GM12878 (cell line): ENCODE measurements around the gene USP31. TPM values are rescaled to one million over a fixed set of nuclear protein-coding genes. Genes with fewer than 3 reads are reported as not detected.

Experiments used
- EZH2 ChIP-seq: IDR thresholded peaks from 2 replicates; pipeline ENCODE4 v1.6.1; 2012; ENCODE audit warnings: low read depth, mild to moderate bottlenecking, control low read depth, inconsistent platforms, low read length, borderline replicate concordance; ENCODE audit not compliant: control insufficient read depth
- POU2F2 ChIP-seq: IDR thresholded peaks from 3 replicates; pipeline ENCODE4 v1.6.1; 2011; ENCODE audit warnings: low read depth, mild to moderate bottlenecking, low read length, borderline replicate concordance
- RAD51 ChIP-seq: fragments of 450-650 bp; IDR thresholded peaks from 2 replicates; pipeline ENCODE4 v1.6.1; 2016; ENCODE audit warnings: moderate library complexity, mild to moderate bottlenecking, inconsistent platforms
- TCF12 ChIP-seq: IDR thresholded peaks from 2 replicates; pipeline ENCODE4 v1.6.1; 2011; ENCODE audit warnings: low read depth, mild to moderate bottlenecking, low read length
- TCF3 ChIP-seq: IDR thresholded peaks from 2 replicates; pipeline ENCODE4 v1.6.1; 2012; ENCODE audit warnings: low read depth, mild to moderate bottlenecking, low read length, borderline replicate concordance; ENCODE audit not compliant: insufficient read depth
- ZBTB4 ChIP-seq: fragments of 450-650 bp; formaldehyde crosslinking; IDR thresholded peaks from 2 replicates; pipeline ENCODE4 v1.4.0; 2022; ENCODE audit warnings: mild to moderate bottlenecking, moderate library complexity
- polyA plus RNA-seq, 11 experiments: library from polyadenylated mRNA; depleted of rRNA in 4 of 11; unstranded in 6 of 11; stranded (reverse) in 5 of 11; fragments of >200 nt; fragmentation: Nextera tagmentation in 4 of 11; fragmentation: Illumina TruSeq in 1 of 11; extraction: Ambion mirVana in 4 of 11; extraction: Trizol in 1 of 11; gene quantifications; 1 replicate in 1 of 11; 2 replicates in 10 of 11; pipeline versions ENCODE4 v1.2.1 to v1.2.3, GENCODE V29; 2011 to 2016; ENCODE audit warnings: inconsistent platforms in 2 of 11, missing spikeins in 2 of 11, low read depth in 1 of 11
- total RNA-seq, 4 experiments: library from RNA; depleted of rRNA in 3 of 4; stranded (reverse); fragments of >200 nt in 3 of 4; fragmentation: Illumina TruSeq in 1 of 4; extraction: Trizol in 1 of 4; gene quantifications; 2 replicates each; pipeline versions ENCODE4 v1.2.1 to v1.2.3, GENCODE V29; 2013 to 2021
- TF ChIP-seq, protein P1 (sequence below): IDR thresholded peaks from 2 replicates; pipeline ENCODE4 v1.6.1; 2011; ENCODE audit warnings: borderline replicate concordance, low read depth, mild to moderate bottlenecking, moderate library complexity, mixed read lengths, low read length; ENCODE audit not compliant: insufficient read depth; ENCODE audit errors: extremely low read length
- TF ChIP-seq, protein P2 (sequence below): fragments of 150-350 bp; IDR thresholded peaks from 2 replicates; pipeline ENCODE4 v1.6.1; 2014; ENCODE audit warnings: mild to moderate bottlenecking, low read depth, low read length
- TF ChIP-seq, protein P3 (sequence below): fragments of 150-350 bp; IDR thresholded peaks from 2 replicates; pipeline ENCODE4 v1.6.1; 2016; ENCODE audit warnings: low read depth, low read length
- TF ChIP-seq, protein P4 (sequence below): fragments of 450-650 bp; IDR thresholded peaks from 2 replicates; pipeline ENCODE4 v1.6.1; 2017; ENCODE audit warnings: mild to moderate bottlenecking, moderate library complexity

USP31 gene
- total and polyA plus RNA-seq, 10 of the 15 experiments (the other 5 are each of a cell fraction or from before 2014, with no cell fraction given), result 0.87 to 6.5 (median 3.2) TPM

GRCh38 chr16:23052908-23053580, 96.2 kb downstream of the USP31 start (continued):
- TF ChIP-seq, protein P1, sequence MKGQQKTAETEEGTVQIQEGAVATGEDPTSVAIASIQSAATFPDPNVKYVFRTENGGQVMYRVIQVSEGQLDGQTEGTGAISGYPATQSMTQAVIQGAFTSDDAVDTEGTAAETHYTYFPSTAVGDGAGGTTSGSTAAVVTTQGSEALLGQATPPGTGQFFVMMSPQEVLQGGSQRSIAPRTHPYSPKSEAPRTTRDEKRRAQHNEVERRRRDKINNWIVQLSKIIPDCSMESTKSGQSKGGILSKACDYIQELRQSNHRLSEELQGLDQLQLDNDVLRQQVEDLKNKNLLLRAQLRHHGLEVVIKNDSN, result no peak
- TF ChIP-seq POU2F2, result no peak
- no peak for TF ChIP-seq TCF12
- TF ChIP-seq, protein P2, sequence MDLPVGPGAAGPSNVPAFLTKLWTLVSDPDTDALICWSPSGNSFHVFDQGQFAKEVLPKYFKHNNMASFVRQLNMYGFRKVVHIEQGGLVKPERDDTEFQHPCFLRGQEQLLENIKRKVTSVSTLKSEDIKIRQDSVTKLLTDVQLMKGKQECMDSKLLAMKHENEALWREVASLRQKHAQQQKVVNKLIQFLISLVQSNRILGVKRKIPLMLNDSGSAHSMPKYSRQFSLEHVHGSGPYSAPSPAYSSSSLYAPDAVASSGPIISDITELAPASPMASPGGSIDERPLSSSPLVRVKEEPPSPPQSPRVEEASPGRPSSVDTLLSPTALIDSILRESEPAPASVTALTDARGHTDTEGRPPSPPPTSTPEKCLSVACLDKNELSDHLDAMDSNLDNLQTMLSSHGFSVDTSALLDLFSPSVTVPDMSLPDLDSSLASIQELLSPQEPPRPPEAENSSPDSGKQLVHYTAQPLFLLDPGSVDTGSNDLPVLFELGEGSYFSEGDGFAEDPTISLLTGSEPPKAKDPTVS, result no peak
- no peak for TF ChIP-seq TCF3
- TF ChIP-seq ZBTB4, result no peak
- TF ChIP-seq, protein P3, sequence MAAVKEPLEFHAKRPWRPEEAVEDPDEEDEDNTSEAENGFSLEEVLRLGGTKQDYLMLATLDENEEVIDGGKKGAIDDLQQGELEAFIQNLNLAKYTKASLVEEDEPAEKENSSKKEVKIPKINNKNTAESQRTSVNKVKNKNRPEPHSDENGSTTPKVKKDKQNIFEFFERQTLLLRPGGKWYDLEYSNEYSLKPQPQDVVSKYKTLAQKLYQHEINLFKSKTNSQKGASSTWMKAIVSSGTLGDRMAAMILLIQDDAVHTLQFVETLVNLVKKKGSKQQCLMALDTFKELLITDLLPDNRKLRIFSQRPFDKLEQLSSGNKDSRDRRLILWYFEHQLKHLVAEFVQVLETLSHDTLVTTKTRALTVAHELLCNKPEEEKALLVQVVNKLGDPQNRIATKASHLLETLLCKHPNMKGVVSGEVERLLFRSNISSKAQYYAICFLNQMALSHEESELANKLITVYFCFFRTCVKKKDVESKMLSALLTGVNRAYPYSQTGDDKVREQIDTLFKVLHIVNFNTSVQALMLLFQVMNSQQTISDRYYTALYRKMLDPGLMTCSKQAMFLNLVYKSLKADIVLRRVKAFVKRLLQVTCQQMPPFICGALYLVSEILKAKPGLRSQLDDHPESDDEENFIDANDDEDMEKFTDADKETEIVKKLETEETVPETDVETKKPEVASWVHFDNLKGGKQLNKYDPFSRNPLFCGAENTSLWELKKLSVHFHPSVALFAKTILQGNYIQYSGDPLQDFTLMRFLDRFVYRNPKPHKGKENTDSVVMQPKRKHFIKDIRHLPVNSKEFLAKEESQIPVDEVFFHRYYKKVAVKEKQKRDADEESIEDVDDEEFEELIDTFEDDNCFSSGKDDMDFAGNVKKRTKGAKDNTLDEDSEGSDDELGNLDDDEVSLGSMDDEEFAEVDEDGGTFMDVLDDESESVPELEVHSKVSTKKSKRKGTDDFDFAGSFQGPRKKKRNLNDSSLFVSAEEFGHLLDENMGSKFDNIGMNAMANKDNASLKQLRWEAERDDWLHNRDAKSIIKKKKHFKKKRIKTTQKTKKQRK, result no peak
- TF ChIP-seq EZH2, result no peak
- TF ChIP-seq, protein P4, sequence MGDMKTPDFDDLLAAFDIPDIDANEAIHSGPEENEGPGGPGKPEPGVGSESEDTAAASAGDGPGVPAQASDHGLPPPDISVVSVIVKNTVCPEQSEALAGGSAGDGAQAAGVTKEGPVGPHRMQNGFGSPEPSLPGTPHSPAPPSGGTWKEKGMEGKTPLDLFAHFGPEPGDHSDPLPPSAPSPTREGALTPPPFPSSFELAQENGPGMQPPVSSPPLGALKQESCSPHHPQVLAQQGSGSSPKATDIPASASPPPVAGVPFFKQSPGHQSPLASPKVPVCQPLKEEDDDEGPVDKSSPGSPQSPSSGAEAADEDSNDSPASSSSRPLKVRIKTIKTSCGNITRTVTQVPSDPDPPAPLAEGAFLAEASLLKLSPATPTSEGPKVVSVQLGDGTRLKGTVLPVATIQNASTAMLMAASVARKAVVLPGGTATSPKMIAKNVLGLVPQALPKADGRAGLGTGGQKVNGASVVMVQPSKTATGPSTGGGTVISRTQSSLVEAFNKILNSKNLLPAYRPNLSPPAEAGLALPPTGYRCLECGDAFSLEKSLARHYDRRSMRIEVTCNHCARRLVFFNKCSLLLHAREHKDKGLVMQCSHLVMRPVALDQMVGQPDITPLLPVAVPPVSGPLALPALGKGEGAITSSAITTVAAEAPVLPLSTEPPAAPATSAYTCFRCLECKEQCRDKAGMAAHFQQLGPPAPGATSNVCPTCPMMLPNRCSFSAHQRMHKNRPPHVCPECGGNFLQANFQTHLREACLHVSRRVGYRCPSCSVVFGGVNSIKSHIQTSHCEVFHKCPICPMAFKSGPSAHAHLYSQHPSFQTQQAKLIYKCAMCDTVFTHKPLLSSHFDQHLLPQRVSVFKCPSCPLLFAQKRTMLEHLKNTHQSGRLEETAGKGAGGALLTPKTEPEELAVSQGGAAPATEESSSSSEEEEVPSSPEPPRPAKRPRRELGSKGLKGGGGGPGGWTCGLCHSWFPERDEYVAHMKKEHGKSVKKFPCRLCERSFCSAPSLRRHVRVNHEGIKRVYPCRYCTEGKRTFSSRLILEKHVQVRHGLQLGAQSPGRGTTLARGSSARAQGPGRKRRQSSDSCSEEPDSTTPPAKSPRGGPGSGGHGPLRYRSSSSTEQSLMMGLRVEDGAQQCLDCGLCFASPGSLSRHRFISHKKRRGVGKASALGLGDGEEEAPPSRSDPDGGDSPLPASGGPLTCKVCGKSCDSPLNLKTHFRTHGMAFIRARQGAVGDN, result no peak
- TF ChIP-seq RAD51, result no peak
- TF ChIP-seq, all 136 proteins: peak for 0
